Endothelial cell of umbilical vein (primary cell): ENCODE measurements around the gene NDUFA5. TPM values are rescaled to one million over a fixed set of nuclear protein-coding genes. Genes with fewer than 3 reads are reported as not detected.
A peak's percentile ranks its signal among the peaks of the same experiment; 100 is the strongest.

Experiments
- BruUV-seq: library from RNA; stranded (reverse); fragments of 400-500 nt; replicated peaks from 2 replicates; lab custom pipeline; 2021; lab: Mats Ljungman, UMichigan
- CTCF ChIA-PET: fragments of 300-600, 350-600 bp; sonication (Branson Sonifier 250); formaldehyde crosslinking; loops from one replicate; lab custom pipeline; 2021; ENCODE audit warnings: antibody characterized with exemption, inconsistent platforms; lab: Charles Lee
- POLR2A ChIA-PET: fragments of 300-600, 350-600 bp; sonication (Branson Sonifier 250); formaldehyde crosslinking; loops from one replicate; lab custom pipeline; 2021; ENCODE audit warnings: antibody characterized with exemption, inconsistent platforms; lab: Charles Lee
- DNase-seq: peaks from one replicate; pipeline ENCODE4 v3.0.0-alpha.2; 2011; ENCODE audit warnings: low read depth, low spot score
- FAIRE-seq: peaks from 2 replicates; lab custom pipeline; 2011; peaks lifted over from hg19 to GRCh38; lab: Jason Lieb, UNC
- H2AFZ ChIP-seq: 2 replicates; pipeline ENCODE4 v1.6.0; 2012; ENCODE audit warnings: low read depth, low read length, control low read depth, inconsistent platforms
- H3K27ac ChIP-seq: 2 replicates; pipeline ENCODE4 v1.5.1; 2011; ENCODE audit warnings: low read depth, mild to moderate bottlenecking, control low read depth, low read length, moderate library complexity; ENCODE audit not compliant: insufficient read depth
- H3K27me3 ChIP-seq, 2 experiments: 2 replicates each; pipeline versions ENCODE4 v1.6.0 to v1.6.1; 2011; ENCODE audit warnings: low read length in 2 of 2, mixed read lengths in 1 of 2; ENCODE audit not compliant: control insufficient read depth in 2 of 2, insufficient read depth in 2 of 2
- H3K36me3 ChIP-seq, 2 experiments: 2 replicates in 1 of 2; 3 replicates in 1 of 2; pipeline ENCODE4 v1.5.1; 2011; ENCODE audit warnings: low read length in 2 of 2, mild to moderate bottlenecking in 1 of 2, moderate library complexity in 1 of 2; ENCODE audit not compliant: control insufficient read depth in 2 of 2, insufficient read depth in 2 of 2; ENCODE audit errors: extremely low read depth in 1 of 2
- H3K4me1 ChIP-seq: 3 replicates; pipeline ENCODE4 v1.5.1; 2011; ENCODE audit warnings: mild to moderate bottlenecking, low read length; ENCODE audit not compliant: control insufficient read depth, insufficient read depth; ENCODE audit errors: extremely low read depth
- H3K4me2 ChIP-seq: 2 replicates; pipeline ENCODE4 v1.6.1; 2011; ENCODE audit warnings: low read length, control low read depth, mixed read lengths; ENCODE audit not compliant: insufficient read depth
- H3K4me3 ChIP-seq, 3 experiments: fragments of 200-600 bp in 1 of 3; sonication (generic), shearing (Covaris generic) in 1 of 3; replicated peaks in 1 of 3; 2 replicates each; pipeline ENCODE4 v1.5.1; 2011 to 2016; ENCODE audit warnings: control low read depth in 3 of 3, low read length in 3 of 3, mild to moderate bottlenecking in 2 of 3, inconsistent platforms in 1 of 3, low read depth in 1 of 3, moderate library complexity in 1 of 3; ENCODE audit not compliant: insufficient read depth in 1 of 3
- H3K79me2 ChIP-seq: 2 replicates; pipeline ENCODE4 v1.6.0; 2012; ENCODE audit warnings: low read length, inconsistent platforms; ENCODE audit not compliant: control insufficient read depth, insufficient read depth
- H3K9ac ChIP-seq: replicated peaks from 2 replicates; pipeline ENCODE3; 2011; ENCODE audit warnings: low read length, control low read depth; ENCODE audit not compliant: insufficient read depth; ENCODE audit errors: extremely low read depth
- H3K9me1 ChIP-seq: replicated peaks from 3 replicates; pipeline ENCODE4 v1.6.0; 2011; ENCODE audit warnings: mild to moderate bottlenecking, low read length; ENCODE audit not compliant: control insufficient read depth, insufficient read depth; ENCODE audit errors: extremely low read depth
- H3K9me3 ChIP-seq: replicated peaks from 2 replicates; pipeline ENCODE4 v1.5.1; 2012; ENCODE audit warnings: low read length, inconsistent platforms; ENCODE audit not compliant: control insufficient read depth, insufficient read depth
- H4K20me1 ChIP-seq: replicated peaks from 2 replicates; pipeline ENCODE3; 2011; ENCODE audit warnings: mild to moderate bottlenecking, low read length; ENCODE audit not compliant: control insufficient read depth, insufficient read depth; ENCODE audit errors: extremely low read depth
- CTCF ChIP-seq, 2 donors: IDR thresholded peaks; 1 replicate in 1 of 2; 2 replicates in 1 of 2; pipeline ENCODE4 v1.5.1; 2011; ENCODE audit warnings: low read length in 2 of 2, mild to moderate bottlenecking in 2 of 2, moderate library complexity in 2 of 2, control low read depth in 1 of 2, inconsistent platforms in 1 of 2, low read depth in 1 of 2; ENCODE audit not compliant: insufficient read depth in 1 of 2; ENCODE audit errors: extremely low read depth in 1 of 2
- EZH2 ChIP-seq: IDR thresholded peaks from 2 replicates; pipeline ENCODE4 v1.6.1; 2012; ENCODE audit warnings: borderline replicate concordance, low read depth, mild to moderate bottlenecking, moderate library complexity, low read length, inconsistent platforms; ENCODE audit not compliant: severe bottlenecking
- FOS ChIP-seq: IDR thresholded peaks from 2 replicates; pipeline ENCODE4 v1.6.1; 2011; ENCODE audit warnings: mild to moderate bottlenecking, low read length, moderate library complexity, borderline replicate concordance; ENCODE audit not compliant: insufficient read depth
- GATA2 ChIP-seq: IDR thresholded peaks from 2 replicates; pipeline ENCODE4 v1.7.0; 2011; ENCODE audit warnings: low read depth, mild to moderate bottlenecking, moderate library complexity, mixed read lengths, low read length; ENCODE audit not compliant: insufficient read length, insufficient read depth
- JUN ChIP-seq: IDR thresholded peaks from 2 replicates; pipeline ENCODE4 v1.6.1; 2011; ENCODE audit warnings: borderline replicate concordance, low read depth; ENCODE audit not compliant: insufficient read length, insufficient read depth
- MAX ChIP-seq: IDR thresholded peaks from 2 replicates; pipeline ENCODE4 v1.6.1; 2011; ENCODE audit not compliant: insufficient read depth, insufficient read length
- MYC ChIP-seq: IDR thresholded peaks from one replicate; pipeline ENCODE4 v1.6.1; 2011; ENCODE audit warnings: mild to moderate bottlenecking, low read depth, low read length
- POLR2A ChIP-seq: IDR thresholded peaks from 2 replicates; pipeline ENCODE4 v1.6.1; 2012; ENCODE audit warnings: low read depth, mild to moderate bottlenecking, control low read depth, low read length
- POLR2AphosphoS5 ChIP-seq: IDR thresholded peaks from 2 replicates; pipeline ENCODE4 v1.6.1; 2012; ENCODE audit warnings: low read depth, mild to moderate bottlenecking, control low read depth, low read length, moderate library complexity; ENCODE audit not compliant: insufficient read depth
- dilution Hi-C: fragments of 300-500 bp; cut with MboI; formaldehyde crosslinking; loops from one replicate; pipeline ENCODE4 v1.15.0; 2019; ENCODE audit warnings: low sequenced_read_pairs; ENCODE audit not compliant: extremely low pct_ligation_motif_present
- intact Hi-C: fragments of 100-400 bp; cut with micrococcal nuclease; formaldehyde crosslinking; loops from one replicate; pipeline ENCODE4 v1.10.0; 2022
- polyA plus RNA-seq, 4 experiments: library from polyadenylated mRNA; depleted of rRNA in 3 of 4; stranded (reverse) in 3 of 4; unstranded in 1 of 4; fragments of >200 nt; gene quantifications; 2 replicates each; pipeline versions ENCODE4 v1.2.1 to v1.2.3, GENCODE V29; 2011 to 2012; ENCODE audit warnings: missing spikeins in 1 of 4
- total RNA-seq: library from RNA; stranded (reverse); gene quantifications from 2 replicates; pipeline ENCODE4 v1.2.3, GENCODE V29; 2021

Gene NDUFA5
- total and polyA plus RNA-seq, 2 donors (not counting 3 experiments of a cell fraction or from before 2014, with no cell fraction given), result 6.2 to 62.3 TPM

GRCh38 chr7:123558289-123558874 is 764 bp upstream of the NDUFA5 start:
- DNase-seq (no peak), FAIRE-seq (no peak)
- Histone ChIP-seq H3K9ac (peak overlapping the region; percentile 95), H3K79me2 (peaks cover 20% of the 10 kb centered on the region), H3K9me3 (no peaks in the 10 kb centered on the region), H2AFZ (peak overlapping the region; percentile 99), H4K20me1 (no peaks in the 10 kb centered on the region), H3K4me3 (peak overlapping the region; percentile 66 to 98 (median 88)), H3K9me1 (no peaks in the 10 kb centered on the region), H3K4me2 (peak overlapping the region; percentile 90), H3K27ac (peak overlapping the region; percentile 75), H3K36me3 (no peaks in the 10 kb centered on the region), H3K4me1 (peaks cover 6% of the 10 kb centered on the region), H3K27me3 (no peaks in the 10 kb centered on the region)
- no TSS peak for BruUV-seq
- CTCF ChIA-PET, result interaction anchor here (0.6 to 2.0 kb wide), 11 partner anchors 9 to 543 kb away, joined by 3 to 20 read pairs (median 4); partner anchors contain the start of genes IQUB and WASL
- dilution Hi-C loops, result no loop called here
- intact Hi-C loops, result loop anchor here (1.0 to 5.0 kb wide), 2 partner anchors 11 to 189 kb away; partner anchors contain the start of gene WASL
- TF ChIP-seq POLR2A (no peak), GATA2 (no peak), MYC (no peak), FOS (no peak), JUN (no peak), MAX (no peak), CTCF (IDR thresholded peaks at IDR 0.05; ENCODE audit: extremely low read depth in 1 of 2, insufficient read depth in 1 of 2, low read depth in 1 of 2, low read length in 2 of 2) (no peak), EZH2 (no peak), POLR2AphosphoS5 (no peak)
- POLR2A ChIA-PET, result interaction anchor here (0.6 to 1.6 kb wide), 6 partner anchors 9 to 314 kb away, joined by 3 to 16 read pairs (median 4); partner anchors contain the start of gene IQUB
